ENCODE measurements around the gene MCTP2.

Gene MCTP2

GRCh38 chr15:94348084-94348483 is 116.7 kb downstream of the MCTP2 start:
- no peak overlapping the region for H3K4me3 ChIP-seq (ENCODE audit: low read depth, low read length)
- TF ChIP-seq CTCF (IDR thresholded peaks at IDR 0.05; ENCODE audit: low read depth, low read length), result no peak
- no peak for DNase-seq (ENCODE audit: low read depth, low spot score)
- in situ Hi-C loops (cut with HindIII; ENCODE audit: low sequenced_read_pairs), result no loop called here

GRCh38 chr15:94351031-94351535 is 119.7 kb downstream of the MCTP2 start:
- no peak for TF ChIP-seq CTCF (IDR thresholded peaks at IDR 0.05; ENCODE audit: low read depth, low read length)
- DNase-seq (ENCODE audit: low read depth, low spot score), result no peak
- H3K4me3 ChIP-seq (ENCODE audit: low read depth, low read length), result no peak overlapping the region
- in situ Hi-C loops (cut with HindIII; ENCODE audit: low sequenced_read_pairs), result no loop called here

- in situ Hi-C loops (cut with HindIII; ENCODE audit: low sequenced_read_pairs), result no loop called here
- no peak overlapping the region for H3K4me3 ChIP-seq (ENCODE audit: low read depth, low read length)
- no peak for DNase-seq (ENCODE audit: low read depth, low spot score)
- TF ChIP-seq CTCF (IDR thresholded peaks at IDR 0.05; ENCODE audit: low read depth, low read length), result no peak
Measured at GRCh38 chr15:94352636-94353487, 121.5 kb downstream of the MCTP2 start.

- H3K4me3 ChIP-seq (ENCODE audit: low read depth, low read length), result no peak overlapping the region
- DNase-seq (ENCODE audit: low read depth, low spot score), result no peak
- TF ChIP-seq CTCF (IDR thresholded peaks at IDR 0.05; ENCODE audit: low read depth, low read length), result no peak
- in situ Hi-C loops (cut with HindIII; ENCODE audit: low sequenced_read_pairs), result no loop called here
Measured at GRCh38 chr15:94353488-94353820, 122.1 kb downstream of the MCTP2 start.

- TF ChIP-seq CTCF (IDR thresholded peaks at IDR 0.05; ENCODE audit: low read depth, low read length), result no peak
- in situ Hi-C loops (cut with HindIII; ENCODE audit: low sequenced_read_pairs), result no loop called here
- no peak for DNase-seq (ENCODE audit: low read depth, low spot score)
- H3K4me3 ChIP-seq (ENCODE audit: low read depth, low read length), result no peak overlapping the region
Measured at GRCh38 chr15:94354655-94355054, 123.3 kb downstream of the MCTP2 start.

GRCh38 chr15:94359716-94360115 is 128.4 kb downstream of the MCTP2 start:
- in situ Hi-C loops (cut with HindIII; ENCODE audit: low sequenced_read_pairs), result no loop called here
- no peak for DNase-seq (ENCODE audit: low read depth, low spot score)
- no peak for TF ChIP-seq CTCF (IDR thresholded peaks at IDR 0.05; ENCODE audit: low read depth, low read length)
- H3K4me3 ChIP-seq (ENCODE audit: low read depth, low read length), result no peak overlapping the region

Measured in astrocyte of the spinal cord (primary cell).